GM21515 (cell line): ENCODE data around the gene ZC3H12A.

Source experiments
- ATAC-seq: cut with Tn5 transposase; IDR thresholded peaks from one replicate; pipeline ENCODE4 v1.9.1; 2021; ENCODE audit not compliant: unreplicated experiment

ZC3H12A gene

GRCh38 chr1:37477946-37478345 lies 3.6 kb downstream of the ZC3H12A start:
- ATAC-seq = no peak

DNA sequence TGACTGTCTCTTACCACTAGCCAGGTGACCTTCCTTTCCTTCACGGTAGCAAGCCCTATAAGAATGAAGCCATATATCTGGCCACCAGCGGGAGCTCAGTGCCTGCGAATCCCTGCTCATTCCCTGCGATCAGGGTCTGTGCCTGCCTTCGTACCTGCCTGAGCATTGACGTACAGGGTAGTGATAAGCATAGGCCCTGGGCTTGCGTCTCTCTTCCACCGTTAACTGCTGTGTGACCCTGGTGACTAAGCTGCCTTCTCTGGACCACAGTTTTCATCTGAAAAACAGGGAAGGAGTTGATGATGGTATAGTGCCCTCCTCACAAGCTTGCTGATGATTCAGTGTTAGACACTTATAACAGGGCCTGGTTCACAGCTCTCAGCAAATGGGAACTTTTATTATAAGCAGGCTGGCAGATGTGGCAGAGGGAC lies 4.1 kb downstream of the ZC3H12A start:
- ATAC-seq = no peak

DNA sequence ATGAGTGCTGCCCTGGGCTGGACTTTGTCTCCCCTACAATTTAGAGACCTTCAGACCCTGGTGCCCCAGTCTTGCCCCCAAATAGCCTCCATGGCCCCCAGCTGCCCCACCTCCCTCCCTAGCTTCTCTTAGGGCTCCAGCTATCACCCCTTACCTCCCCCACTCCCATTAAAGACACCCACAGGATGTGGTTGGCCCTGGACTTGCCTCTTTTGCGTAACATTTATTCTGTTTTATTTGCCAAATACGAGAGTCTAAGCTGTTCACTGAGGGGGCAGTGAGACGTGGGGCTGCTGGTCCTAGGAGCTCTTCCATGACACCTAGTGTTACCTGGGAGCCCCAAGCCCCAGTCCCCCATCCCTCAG lies 4.5 kb downstream of the ZC3H12A start:
- ATAC-seq = no peak

DNA sequence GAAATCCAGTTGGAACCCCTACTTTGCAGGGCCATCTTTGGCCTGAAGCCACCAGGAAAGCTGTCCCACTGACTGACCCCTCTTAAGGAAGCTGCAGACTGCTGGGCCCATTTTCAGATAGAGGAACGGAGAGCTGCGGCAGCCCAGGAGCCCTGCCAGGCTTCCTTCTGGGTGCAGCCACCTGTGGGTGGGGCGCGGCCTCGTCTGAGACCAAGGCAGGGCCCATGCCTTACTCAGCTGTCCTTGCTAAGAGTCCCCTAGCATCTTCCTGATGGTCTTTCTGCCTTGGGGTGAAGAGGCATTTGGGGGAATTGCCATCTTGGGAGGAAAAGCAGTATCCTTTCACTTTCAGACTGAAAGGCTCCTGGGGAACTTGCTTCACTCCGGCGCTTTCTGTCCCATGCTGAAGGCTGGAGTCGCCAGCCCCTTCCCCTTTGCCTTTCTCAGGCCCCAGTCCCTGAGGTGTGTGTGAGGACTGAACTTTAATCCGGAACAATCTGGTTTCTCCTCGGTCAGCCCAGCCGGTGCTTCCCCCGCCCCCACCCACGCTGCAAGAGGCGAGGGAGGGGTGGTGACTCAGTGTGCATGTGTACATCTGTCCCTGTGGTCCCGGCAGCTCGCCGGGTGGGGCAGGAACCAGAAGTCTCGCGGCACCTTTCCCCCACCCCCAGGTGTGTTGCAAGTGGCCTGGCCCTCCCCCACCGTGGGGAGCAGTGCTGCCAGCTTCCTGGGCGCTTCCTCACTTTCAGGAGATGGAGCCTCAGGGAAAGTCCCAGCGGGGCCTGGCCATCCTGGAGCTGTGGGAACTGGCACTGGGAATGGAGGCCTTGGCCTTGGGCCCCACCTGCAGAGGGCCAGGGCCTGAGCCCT lies 5.1 kb downstream of the ZC3H12A start:
- ATAC-seq = no peak

DNA sequence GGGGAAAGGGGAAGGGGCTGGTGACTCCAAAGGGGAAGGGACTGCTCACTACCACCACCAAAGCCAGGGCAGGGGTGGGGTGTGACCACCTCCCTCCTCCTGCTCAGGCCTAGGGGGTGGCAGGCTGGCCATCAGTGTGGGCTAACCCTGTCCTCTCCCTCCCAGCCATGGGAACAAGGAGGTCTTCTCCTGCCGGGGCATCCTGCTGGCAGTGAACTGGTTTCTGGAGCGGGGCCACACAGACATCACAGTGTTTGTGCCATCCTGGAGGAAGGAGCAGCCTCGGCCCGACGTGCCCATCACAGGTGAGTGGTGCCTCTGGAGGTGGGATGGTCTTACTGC lies 5.7 kb downstream of the ZC3H12A start:
- no peak for ATAC-seq

DNA sequence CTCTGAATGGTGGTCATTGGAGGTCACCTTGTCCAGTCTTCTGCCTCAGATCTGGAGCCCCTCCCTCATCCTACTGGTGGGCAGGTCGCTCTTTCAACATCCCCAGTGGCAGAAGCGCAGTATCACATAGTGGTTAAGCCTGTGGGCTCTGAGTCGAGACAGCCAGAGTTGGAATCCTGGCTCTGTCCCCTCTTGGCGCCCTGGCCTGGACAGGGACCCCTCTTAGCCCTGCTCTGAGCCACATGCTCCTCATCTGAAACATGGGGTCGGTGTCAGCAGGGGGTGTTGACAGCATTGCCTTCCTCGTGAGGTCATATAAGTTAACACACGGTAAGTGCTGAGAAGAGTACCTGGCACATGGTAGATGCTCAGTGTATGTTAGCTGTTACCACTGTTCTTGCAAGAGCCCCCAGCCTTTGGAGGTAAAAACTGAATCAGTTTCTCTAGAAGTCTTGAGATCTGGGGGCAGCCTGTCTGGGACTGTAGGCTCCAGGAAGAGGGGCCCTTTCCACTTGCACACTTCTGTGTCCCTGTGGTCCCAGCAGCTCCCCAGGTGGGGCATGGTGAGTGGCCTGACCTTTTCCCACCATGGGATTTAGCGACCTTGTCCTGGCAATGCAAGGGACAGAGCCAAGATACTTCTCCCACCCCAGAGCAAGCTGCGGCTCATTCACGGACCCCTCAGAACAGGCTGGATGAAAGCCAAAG lies 6.4 kb downstream of the ZC3H12A start:
- ATAC-seq = no peak

- ATAC-seq = no peak
These were observed 7.1 kb downstream of the ZC3H12A start for GRCh38 chr1:37481289-37482003.

DNA sequence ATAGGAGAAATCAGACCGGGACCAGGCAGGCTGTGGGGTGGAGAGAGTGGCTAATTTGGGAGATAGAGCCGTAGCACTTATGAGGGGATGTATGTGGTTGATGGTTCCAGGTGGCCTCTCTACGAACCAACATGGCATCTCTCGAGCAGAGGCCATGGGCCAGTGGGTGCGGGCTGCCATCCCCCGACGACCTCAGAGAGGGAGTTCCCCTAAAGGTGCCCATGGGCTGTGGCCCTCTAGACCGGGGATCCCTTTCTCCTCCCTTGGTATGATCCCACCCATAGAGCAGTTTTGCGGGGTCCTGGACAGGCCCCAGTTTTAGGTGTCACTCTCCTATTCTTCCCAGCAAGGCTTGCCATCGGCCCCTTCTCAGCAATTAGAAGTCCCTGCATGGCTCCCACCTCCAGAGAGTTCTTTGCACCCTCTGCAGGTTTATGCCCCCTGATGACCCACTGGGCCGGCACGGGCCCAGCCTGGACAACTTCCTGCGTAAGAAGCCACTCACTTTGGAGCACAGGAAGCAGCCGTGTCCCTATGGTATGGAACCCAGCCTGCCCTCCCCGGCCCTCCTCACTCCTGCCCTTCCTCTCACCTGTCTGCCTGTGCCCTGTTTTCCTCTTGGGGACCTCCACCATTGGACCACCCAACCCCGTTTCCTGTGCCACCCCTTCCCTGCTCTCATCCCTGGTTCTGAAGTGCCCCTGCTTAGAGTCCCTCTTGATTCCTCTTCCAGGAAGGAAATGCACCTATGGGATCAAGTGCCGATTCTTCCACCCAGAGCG lies 7.8 kb downstream of the ZC3H12A start:
- ATAC-seq = no peak

GRCh38 chr1:37482796-37483744 lies 8.7 kb downstream of the ZC3H12A start:
- ATAC-seq = no peak

- ATAC-seq = no peak
These were observed 9.4 kb downstream of the ZC3H12A start for GRCh38 chr1:37483785-37484184.

- no peak for ATAC-seq
These were observed 10.1 kb downstream of the ZC3H12A start for GRCh38 chr1:37484325-37485051.

- ATAC-seq = no peak
These were observed 11.7 kb downstream of the ZC3H12A start for GRCh38 chr1:37485902-37486679.

- no peak for ATAC-seq
These were observed 12.6 kb downstream of the ZC3H12A start for GRCh38 chr1:37486680-37487618.

DNA sequence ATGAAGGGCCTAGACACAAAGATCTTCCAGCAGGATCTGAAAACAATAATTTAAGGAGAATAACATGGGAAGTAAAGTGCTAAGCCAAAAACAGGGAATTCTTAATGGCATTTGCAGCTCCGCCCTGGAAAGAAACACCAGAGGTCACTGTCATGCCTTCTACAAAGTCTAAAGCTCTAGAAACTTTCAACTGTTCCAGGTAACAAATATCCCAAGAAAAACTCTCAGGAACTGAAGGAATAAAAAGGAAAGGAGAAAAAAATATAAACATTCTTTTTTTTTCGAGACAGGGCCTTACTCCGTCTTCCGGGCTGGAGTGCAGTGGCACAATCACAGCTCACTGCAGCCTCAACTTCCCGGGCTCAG lies 13.2 kb downstream of the ZC3H12A start:
- no peak for ATAC-seq

GRCh38 chr1:37493336-37494098 lies 19.1 kb downstream of the ZC3H12A start:
- ATAC-seq = no peak

DNA sequence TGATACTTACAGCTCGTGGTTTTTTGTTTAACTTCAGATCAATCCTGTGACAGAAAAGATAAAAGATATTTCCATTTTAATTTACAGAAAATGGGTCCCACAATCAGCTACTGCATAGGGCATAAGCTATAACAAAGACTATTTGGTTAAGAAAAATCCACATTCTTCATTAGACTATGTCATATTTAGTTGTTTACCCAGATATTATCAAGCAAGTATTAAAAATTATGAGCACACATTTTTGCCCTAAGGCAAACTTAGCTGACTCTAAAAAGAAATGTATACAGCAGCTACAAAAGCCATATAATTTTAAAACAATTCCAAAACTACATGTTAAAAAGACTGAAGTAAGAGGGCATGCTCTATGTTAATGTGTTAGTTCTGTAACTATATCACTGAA lies 21.5 kb downstream of the ZC3H12A start:
- ATAC-seq = no peak

- no peak for ATAC-seq
These were observed 23.5 kb downstream of the ZC3H12A start for GRCh38 chr1:37497832-37498231.
